CD4-positive, alpha-beta T cell treated with Interleukin-6 at 100 ng/mL for 8 hours (primary cell): ENCODE data around the gene FAM20B.

Experiments
- DNase-seq: peaks from one replicate; pipeline ENCODE4 v3.0.0-alpha.2; 2020; ENCODE audit warnings: mixed read lengths, low spot score

The FAM20B gene

DNA sequence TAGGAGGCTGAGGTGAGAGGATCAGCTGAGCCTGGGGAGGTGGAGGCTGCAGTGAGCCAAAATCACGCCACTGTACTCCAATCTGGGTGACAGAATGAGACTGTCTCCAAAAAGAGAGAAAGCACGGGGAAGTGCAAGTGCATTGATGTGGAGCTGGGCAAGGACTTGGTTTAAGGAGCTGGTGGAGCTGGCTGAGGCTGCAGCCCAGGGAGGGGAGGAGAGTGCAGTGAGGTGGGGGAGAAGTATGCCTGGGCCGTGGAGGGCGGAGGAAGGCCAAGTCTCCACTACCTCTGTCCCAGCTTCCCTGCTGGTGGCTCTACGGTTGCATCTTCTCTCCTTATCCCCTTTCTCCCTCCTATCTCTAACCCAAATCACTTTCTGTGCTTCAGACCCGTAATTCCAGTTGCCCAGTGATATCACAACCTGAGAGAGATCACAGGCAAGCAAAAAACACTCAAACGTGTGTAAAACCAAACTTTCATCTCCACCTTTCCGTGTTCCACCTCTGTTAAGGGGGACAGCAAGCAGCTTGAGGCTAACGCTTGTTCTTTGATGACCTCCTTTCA, 67.3 kb downstream of the FAM20B start:
- DNase-seq: no peak

DNA sequence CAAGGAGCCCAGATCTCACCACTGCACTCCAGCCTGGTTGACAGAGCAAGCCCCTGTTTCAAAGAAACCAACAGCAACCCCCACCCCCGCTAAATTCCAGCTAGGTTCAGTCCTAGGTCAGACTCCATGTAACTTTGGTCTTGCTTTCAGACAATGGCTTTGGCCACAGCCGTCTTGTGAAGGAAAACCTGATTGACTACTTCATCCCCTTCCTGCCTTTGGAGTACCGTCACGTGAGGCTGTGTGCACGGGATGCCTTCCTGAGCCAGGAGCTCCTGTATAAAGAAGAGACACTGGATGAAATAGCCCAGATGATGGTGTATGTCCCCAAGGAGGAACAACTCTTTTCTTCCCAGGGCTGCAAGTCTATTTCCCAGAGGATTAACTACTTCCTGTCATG, 69.1 kb downstream of the FAM20B start:
- DNase-seq: no peak

DNA sequence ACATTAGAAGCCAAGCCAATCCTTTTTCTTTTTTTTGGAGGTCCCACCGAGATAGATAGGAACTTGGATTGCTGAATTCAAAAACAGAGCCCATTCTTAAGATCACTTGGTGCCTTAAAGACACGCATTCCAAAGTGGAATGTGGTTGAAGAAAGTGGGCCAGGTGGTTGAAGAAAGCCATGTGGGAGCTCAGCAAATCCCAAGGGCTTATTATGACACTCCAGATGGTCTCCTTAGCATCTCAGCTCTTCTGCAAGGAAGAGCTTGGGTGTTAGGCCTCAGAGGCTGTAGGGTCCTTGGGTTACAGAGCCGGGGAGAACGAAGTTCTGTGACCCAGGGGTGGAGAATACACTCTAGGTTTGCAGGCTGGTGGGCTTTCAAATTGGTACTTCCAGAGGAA, 69.7 kb downstream of the FAM20B start:
- no peak for DNase-seq

DNA sequence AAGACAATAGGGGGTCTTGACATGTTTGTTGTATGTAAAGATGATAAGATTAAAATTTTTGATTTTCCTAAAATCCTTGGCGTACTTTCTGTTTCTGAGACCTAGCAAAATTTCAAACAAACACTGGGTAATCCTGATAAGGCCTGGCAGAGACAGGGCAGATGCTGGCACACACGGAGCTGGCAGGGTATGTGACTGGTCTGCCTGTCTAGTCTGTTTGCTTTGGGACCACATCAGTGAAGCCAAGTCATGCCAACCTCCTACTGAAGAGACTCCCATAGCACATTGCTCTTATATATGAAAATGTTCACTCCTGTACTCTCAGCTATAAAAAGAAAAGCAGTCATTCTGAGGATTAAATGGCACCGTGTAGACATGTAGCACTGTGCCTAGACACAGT, 70.2 kb downstream of the FAM20B start:
- DNase-seq: no peak

DNA sequence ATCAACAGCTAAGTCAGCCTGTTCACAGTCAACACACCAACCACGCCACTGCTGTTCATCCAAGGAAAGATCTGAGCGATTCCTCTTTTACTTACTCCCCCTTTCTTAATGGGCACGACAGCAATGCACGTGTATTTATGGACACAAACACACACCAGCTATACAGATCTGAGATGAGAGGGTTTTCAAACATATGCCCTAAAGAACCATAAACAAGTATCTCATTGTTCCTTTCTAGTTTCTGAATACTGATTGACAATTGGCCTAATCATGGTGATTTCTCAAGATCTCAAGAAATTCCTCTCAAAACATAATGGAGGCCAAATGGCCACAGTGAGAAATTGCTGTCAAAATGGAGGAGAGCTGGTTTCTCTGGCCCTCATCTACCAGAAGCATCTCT, 74.2 kb downstream of the FAM20B start:
- no peak for DNase-seq

DNA sequence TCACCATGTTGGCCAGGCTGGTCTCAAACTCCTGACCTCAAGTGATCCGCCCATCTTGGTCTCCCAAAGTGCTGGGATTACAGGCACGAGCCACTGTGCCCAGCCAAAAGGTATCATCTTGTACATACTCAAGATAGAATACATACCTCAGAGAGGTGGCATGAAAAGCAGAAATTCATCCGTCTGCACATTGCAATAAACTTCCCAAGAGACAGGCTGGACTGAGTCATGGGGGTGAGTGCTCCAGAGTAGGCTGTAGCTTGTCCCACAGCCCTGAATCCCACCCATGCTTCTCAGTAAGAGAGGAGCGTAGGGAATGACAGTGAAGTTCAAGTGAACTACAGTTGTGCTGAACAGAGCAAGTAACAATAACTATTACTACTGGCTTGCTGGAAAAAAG, 75.9 kb downstream of the FAM20B start:
- DNase-seq: no peak

DNA sequence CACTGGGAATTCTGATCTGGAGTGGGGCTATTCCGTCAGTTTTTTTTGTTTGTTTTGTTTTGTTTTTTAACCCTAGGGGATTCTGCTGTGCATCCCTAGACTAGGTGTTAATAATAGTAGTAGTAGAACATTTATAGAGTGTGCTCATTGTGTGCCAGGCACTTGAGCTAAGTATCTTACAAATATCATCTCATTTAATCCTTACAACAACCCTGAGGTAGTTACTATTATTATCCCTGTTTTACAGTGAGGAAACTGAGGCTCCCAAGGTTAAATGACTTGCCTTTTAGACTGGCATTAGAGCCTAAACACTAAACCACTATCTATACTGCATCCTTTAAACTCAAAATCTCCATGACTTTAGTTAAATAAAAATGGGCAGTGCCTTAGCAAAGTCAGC, 78.3 kb downstream of the FAM20B start:
- no peak for DNase-seq

DNA sequence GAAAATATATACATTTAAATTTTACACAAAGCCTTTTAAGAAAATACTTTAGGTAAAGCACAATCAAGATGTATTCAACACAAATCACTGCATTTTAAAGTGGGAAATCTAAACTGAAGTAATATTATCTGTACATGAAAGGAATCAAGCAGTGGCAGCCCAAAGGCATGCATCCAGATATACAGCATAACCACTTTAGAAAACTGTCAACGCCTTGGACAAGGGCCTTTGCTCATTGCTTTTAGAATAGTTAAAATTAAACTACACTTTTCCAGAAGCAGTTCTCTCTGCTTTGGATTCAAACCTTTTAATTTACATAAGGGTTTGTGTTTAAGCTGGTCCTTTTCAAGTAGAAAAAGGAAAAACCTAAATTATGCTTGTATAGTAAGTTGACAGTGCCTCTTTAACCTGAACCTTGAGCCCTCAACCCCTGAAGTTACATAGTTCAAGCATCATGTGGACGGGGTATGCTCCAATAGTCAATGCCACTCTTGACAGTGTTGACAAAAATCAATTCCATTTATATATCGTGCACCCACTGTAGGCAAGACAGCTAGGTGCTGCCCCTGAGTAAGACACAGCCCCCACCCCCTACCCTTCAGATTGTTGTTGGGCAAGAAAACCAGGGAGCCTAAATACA, 79.0 kb downstream of the FAM20B start:
- DNase-seq: no peak

DNA sequence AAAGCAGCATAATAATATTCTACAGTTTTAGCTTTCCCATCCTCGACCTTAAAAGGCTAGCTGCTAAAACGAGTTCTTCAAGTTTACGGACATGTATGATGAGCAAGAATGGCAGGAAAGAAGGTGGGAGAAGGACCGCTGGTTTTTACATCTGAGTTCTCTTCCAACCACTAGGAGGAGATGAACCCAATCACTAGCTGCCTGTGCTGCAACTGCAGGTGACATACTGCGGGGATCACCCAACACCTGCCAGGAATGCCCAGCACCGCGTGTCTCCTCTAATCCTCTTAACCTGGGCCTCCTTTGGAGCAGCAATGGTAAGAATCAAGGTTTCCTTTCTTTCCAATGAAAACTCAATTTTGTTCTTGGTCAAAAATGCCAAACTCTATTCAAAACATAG, 79.7 kb downstream of the FAM20B start:
- DNase-seq: no peak

DNA sequence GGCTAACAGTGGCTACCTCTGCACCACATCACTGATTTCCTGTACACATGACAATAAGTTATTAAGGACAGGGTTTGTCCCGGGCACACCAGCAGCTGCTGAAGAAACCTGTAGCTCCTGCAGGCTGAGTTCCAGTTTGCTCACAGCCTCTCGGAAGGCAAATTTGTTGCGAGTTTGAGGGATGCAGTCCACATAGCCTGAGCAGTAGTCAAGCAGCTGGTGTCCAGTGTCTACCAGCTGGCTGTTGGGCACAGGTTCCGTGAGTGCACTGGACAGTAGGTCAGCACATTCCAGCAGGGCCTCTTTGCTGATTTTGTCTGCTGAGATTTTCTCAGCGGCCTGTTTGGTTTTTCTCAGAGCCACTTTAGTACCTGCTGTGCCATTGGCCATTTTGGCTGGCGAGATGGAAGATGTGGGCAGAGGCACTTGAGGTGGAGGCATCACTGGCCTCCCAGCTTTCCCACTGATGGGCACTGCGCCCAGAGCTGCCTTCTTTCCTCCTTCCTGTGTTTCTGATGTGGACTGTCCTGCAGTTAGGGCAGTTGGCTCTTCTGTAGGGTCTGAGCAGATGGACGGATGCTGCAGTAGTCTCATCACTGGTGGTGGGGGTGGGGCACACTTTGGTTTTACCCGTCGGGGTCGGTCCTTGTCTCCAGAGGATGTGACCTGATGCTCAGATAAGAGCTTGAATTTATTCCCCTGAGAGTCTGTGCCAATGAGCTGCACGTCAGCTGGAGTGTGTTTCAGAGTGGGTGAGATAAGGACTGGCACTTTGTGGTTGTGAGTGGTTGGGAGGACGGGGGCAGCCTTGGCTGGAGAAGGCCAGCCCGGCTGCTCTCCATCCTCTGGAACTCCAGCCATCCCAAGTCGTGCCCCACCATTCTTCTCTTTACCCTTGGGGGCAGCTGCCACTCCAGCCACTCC, 82.3 kb downstream of the FAM20B start:
- DNase-seq: no peak

DNA sequence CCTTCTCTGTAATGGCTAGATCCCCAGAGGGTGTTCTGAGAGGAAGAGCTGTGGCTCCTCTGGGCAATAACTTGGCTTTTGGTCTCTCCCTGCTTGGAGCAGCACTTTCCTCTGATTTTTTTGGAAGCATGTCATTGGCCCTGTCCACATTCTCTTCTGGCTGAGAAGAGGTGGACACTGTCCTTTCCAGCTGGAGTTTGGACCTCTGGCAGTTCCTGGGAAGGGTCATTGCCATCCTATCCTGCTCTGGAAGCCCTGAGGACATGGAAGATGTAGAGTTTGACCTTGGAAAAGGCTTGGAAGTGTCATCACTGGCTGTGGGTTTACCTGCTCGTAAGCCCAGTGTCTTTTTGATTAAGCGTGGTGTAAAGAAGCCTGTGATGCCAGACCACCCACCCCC, 83.0 kb downstream of the FAM20B start:
- no peak for DNase-seq

DNA sequence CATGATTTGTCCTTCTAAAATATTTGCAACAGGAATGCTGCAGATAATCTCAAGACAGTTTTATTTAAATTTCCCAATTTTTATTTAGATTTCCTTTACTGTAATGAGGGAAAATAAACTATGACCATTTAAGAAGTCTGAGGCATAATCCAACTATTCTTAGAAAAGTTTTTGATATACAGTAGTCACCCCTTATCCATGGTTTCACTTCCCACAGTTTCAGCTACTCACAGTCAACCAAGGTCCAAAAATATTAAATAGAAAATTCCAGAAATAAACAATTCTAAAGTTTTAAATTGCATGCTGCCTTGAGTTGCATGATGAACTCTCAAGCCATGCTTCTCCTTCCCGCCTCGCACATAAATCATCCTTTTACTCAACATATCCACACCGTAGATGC, 89.5 kb downstream of the FAM20B start:
- DNase-seq: no peak

DNA sequence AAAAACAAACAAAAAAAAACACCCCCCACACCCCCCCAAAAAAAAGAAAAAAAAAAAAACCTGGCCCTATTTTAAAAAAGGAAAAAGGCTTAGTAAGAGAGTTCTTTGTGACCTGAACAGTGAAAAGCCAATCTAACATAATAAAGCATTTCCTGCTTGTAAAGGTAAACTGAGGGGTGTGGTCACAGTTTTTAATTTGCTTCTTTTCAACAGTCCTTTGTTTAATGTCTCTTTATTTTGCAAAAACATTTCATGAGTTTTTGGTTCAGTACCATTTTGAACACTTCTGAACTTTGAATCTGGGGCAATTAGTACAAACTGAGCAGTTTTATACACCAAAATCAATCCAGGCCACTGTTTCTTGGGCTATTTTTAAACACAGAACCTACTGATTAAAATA, 93.8 kb downstream of the FAM20B start:
- DNase-seq: no peak

DNA sequence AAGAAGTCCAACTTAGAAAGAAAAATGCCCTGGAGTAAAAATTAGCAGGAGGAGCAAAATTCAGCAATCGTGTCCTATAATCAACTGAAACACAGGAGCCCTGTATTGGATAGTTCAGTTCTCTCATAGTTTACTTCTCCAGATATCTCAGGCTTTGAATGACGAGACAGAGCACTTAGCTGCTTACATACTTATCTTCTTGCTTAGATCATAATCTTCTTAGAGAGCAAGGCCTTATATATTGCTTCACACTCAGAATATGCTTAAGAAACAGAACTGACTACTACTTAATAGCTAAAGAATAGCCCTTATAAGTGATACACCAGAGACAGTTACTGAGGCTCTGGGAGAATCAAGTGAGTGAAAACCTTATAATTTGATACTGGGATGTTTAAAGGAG, 95.0 kb downstream of the FAM20B start:
- DNase-seq: no peak

DNA sequence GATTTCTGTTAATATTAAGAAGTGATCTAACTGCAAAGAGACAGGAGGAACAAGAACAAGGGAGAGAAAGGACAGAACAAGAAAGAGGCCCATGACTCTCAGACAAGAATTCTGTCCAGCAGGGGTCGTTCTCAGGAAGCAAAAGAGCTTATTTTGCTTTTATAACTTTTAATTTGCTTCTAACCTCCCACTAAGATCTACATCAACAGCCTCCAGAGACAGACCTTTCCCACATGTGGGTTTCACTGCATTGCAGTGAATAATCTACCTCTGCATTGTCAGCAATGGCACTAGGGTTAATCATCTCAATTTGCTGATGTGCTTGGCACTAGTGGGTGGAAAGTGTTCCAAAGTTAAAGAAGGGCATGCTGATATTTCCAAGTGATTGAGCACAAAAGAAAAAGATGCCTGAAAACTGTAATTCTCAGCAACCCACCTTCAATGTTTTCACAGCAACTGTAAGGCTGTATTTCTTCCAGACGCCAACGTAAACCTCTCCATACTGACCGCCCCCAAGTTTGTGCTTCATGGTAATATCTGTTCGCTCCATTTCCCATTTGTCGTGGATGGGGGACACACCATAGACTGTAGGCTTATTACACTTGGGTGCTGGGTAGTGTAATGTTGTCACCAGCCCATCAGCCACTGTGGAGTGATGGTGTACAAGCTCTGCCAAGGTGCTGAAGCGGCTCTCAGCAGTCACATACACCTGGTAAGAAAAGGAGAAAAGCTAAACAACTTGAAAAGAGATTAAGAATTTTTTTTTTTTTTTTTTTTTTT, 95.7 kb downstream of the FAM20B start:
- DNase-seq: peak; percentile 26

DNA sequence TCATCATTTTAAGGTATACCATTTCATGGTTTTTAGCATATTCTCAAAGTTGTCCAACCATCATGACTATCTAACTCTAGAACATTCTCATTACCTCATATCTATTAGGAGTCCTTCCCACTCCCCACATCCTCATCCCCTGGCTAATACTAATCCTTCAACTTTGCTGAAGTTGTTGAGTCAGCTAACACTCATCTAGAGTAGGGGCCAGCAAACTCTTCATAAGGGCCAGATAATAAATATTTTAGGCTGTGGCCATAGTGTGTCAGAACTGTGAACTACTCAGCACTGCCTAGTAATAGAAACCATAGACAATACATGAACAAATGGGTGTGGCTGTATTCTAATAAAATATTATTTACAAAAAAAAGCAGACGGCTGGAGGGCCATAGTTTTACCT, 99.2 kb downstream of the FAM20B start:
- DNase-seq: no peak
